HFFc6 (cell line): ENCODE measurements around the gene MTA1. TPM values are rescaled to one million over a fixed set of nuclear protein-coding genes. Genes with fewer than 3 reads are reported as not detected.
A peak's percentile ranks its signal among the peaks of the same experiment; 100 is the strongest.

Source experiments
- DNase-seq: peaks from one replicate; pipeline ENCODE4 v3.0.0-alpha.2; 2018
- H3K27ac Mint-ChIP-seq: 2 replicates; pipeline ENCODE4 v1.8.0; 2020; ENCODE audit warnings: mild to moderate bottlenecking, mixed read lengths
- H3K27me3 Mint-ChIP-seq: 2 replicates; pipeline ENCODE4 v1.8.0; 2021; ENCODE audit warnings: mild to moderate bottlenecking, moderate library complexity, mixed read lengths; ENCODE audit not compliant: insufficient read depth
- H3K36me3 Mint-ChIP-seq: 2 replicates; pipeline ENCODE4 v1.8.0; 2021; ENCODE audit warnings: low read depth, mixed read lengths
- H3K4me1 Mint-ChIP-seq: 2 replicates; pipeline ENCODE4 v1.8.0; 2020; ENCODE audit warnings: low read depth, mixed read lengths
- H3K4me3 Mint-ChIP-seq: 2 replicates; pipeline ENCODE4 v1.8.0; 2020; ENCODE audit warnings: mild to moderate bottlenecking, moderate library complexity, mixed read lengths
- H3K9me3 Mint-ChIP-seq: 2 replicates; pipeline ENCODE4 v1.8.0; 2020; ENCODE audit warnings: mild to moderate bottlenecking, mixed read lengths
- total RNA-seq, 6 experiments: library from RNA; stranded (reverse); fragmentation: NEBNext Ultra II Directional; extraction: Animal tissue kit (Norgen Biotek cat#: 25700); gene quantifications; 2 replicates in 1 of 6; 3 replicates in 5 of 6; pipeline ENCODE4 v1.2.3, GENCODE V29; 2021
- TF ChIP-seq, protein P1 (sequence below): fragments of 200-600 bp; sonication (generic); IDR thresholded peaks from 2 replicates; pipeline ENCODE4 v1.5.0; 2021; ENCODE audit warnings: antibody characterized with exemption, mild to moderate bottlenecking

The MTA1 gene
- total RNA-seq, 6 experiments from 2014 or later = 67.5 to 71.3 (median 69.2) TPM

DNA sequence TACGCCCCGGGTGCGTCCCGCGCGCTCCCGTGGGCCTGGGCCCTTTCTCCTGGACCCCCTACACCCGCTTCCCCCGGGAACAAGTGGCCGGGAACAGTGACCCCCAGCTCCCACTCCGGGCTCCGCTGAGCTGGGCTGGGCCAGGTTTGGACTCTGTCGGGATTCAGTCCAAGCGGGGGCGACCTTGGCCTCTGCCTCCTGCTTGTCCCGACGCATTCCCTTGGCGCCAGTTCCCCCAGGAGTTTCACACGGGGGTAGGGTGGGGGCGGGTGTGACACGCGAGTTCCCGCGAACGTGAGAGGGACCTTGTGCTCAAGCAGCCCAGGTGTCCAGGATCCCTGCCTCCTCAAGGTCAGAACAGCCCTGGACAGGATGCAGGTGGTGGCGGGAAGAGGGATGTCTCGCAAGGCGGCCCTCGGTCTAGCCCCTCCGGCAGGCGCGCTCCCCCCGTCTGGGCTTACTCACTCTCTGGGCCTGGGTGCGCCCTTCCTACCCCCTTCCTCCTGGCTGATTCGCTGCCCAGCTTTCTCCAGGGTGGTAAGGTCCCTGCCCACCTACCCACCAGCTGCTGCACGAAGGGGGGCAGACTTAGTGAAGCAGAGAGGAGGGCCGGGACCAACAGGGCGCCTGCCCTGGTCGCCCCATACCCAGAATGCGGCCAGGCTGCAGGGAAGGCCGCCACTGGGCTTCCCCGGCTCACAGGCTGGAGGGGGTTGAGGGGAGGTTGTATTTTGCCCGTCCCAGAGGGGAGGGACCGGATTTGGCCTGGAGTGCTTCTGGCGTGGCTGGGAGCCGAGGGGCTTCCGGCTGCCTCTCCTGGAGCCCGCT is 55.9 kb downstream of the MTA1 start:
- Mint-ChIP-seq H3K36me3 (no peaks in the 10 kb centered on the region), H3K27ac (no peak overlapping the region; the same call in 1 of the 2 replicates)

DNA sequence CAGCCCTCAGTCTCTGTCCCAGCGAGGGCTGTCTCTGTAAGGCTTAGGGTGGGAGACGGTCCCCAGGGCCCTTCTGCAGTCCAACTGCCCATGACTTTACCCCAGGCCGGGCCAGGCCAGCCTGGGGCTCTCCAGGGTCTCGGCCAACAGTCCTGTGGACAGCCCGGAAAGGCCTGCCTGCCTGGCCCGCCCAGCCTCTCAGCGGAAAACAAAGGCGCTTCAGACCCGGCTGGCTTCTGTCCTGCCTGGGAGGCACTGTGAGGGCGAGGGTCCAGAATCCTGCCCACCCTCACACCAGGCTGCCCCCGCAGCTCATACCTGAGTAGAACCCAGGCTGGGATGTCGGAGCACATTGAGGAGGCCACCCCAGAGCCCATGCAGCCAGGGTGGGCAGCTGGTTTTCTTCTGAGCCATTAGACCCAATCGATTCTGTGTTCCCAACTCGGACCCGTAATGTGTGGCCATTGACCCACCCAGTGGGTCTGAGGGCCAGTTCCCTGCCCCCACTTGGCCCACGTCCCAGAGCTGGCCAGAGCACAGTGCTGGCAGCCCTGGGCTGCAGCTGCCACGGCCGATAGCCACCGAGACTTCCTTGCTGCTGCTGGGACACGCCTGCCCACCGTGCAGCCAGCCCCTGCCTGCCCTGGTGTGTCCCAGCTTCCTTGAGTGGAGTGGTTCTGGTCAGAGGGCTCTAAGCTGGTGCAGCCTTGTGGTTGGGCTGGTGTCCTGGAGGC is 56.6 kb downstream of the MTA1 start:
- H3K36me3 Mint-ChIP-seq = no peaks in the 10 kb centered on the region
- TF ChIP-seq, protein P1, sequence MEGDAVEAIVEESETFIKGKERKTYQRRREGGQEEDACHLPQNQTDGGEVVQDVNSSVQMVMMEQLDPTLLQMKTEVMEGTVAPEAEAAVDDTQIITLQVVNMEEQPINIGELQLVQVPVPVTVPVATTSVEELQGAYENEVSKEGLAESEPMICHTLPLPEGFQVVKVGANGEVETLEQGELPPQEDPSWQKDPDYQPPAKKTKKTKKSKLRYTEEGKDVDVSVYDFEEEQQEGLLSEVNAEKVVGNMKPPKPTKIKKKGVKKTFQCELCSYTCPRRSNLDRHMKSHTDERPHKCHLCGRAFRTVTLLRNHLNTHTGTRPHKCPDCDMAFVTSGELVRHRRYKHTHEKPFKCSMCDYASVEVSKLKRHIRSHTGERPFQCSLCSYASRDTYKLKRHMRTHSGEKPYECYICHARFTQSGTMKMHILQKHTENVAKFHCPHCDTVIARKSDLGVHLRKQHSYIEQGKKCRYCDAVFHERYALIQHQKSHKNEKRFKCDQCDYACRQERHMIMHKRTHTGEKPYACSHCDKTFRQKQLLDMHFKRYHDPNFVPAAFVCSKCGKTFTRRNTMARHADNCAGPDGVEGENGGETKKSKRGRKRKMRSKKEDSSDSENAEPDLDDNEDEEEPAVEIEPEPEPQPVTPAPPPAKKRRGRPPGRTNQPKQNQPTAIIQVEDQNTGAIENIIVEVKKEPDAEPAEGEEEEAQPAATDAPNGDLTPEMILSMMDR = no peak
- peaks cover 6% of the 10 kb centered on the region for H3K4me1 Mint-ChIP-seq
- no peak for DNase-seq
- no peak overlapping the region; the same call in 1 of the 2 replicates for H3K27ac Mint-ChIP-seq
- peaks cover 4% of the 10 kb centered on the region; the same call in 1 of the 2 replicates for H3K9me3 Mint-ChIP-seq
- H3K4me3 Mint-ChIP-seq = no peak overlapping the region
- peaks cover 12% of the 10 kb centered on the region for H3K27me3 Mint-ChIP-seq

More for the DNA sequence above, 55.9 kb downstream of the MTA1 start:
- H3K9me3 Mint-ChIP-seq = peaks cover 4% of the 10 kb centered on the region; the same call in 1 of the 2 replicates
- peaks cover 8% of the 10 kb centered on the region for H3K27me3 Mint-ChIP-seq
- no peaks in the 10 kb centered on the region for H3K4me1 Mint-ChIP-seq
- peak overlapping the region; percentile 41 for H3K4me3 Mint-ChIP-seq
- DNase-seq = no peak
- TF ChIP-seq, protein P1 = no peak

DNA sequence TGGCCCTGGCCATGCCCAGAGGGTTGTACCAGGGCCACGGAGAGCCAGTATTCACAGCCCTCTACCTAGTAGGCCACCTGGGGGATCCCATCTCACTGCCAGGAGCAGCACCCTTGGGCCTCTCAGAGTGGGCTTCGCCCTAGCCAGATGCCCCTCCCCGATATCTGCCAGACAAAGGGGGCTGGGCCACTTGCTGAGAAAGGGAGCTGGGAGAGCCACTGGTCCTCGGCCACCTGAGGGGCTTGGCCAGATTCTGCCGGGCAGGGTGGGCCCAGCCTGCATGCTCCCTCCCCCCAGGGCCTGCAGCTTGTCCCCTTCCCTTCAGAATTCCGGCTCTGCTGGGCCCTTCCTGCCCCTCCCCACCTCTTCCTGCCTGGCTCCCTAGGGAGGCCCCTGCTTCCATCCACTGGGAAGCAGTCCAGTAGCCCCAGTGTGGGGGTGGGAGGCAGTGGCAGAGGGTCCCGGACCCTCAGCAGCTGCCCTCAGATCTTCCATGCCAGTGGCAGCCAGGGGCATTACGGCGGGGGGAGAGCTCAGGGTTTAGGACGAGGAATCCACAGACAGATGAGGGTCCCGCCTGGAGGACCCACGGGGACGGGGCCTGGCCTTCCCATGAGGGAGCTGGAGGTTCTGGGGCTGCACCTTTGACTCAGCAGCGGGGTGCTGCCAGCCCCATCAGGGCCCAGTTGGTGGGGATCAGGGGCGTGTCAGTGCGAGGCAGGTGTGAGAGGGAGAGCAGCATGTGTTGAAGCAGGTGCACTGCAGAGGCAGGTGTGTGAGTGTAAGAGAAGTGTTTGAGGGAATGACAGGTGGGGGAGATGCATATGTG is 57.4 kb downstream of the MTA1 start:
- no peak for DNase-seq
- Mint-ChIP-seq H3K4me1 (peaks cover 13% of the 10 kb centered on the region), H3K27ac (no peak overlapping the region; the same call in 1 of the 2 replicates), H3K9me3 (peaks cover 4% of the 10 kb centered on the region; the same call in 1 of the 2 replicates), H3K27me3 (peaks cover 15% of the 10 kb centered on the region), H3K4me3 (no peak overlapping the region), H3K36me3 (no peaks in the 10 kb centered on the region)
- TF ChIP-seq, protein P1 = no peak

DNA sequence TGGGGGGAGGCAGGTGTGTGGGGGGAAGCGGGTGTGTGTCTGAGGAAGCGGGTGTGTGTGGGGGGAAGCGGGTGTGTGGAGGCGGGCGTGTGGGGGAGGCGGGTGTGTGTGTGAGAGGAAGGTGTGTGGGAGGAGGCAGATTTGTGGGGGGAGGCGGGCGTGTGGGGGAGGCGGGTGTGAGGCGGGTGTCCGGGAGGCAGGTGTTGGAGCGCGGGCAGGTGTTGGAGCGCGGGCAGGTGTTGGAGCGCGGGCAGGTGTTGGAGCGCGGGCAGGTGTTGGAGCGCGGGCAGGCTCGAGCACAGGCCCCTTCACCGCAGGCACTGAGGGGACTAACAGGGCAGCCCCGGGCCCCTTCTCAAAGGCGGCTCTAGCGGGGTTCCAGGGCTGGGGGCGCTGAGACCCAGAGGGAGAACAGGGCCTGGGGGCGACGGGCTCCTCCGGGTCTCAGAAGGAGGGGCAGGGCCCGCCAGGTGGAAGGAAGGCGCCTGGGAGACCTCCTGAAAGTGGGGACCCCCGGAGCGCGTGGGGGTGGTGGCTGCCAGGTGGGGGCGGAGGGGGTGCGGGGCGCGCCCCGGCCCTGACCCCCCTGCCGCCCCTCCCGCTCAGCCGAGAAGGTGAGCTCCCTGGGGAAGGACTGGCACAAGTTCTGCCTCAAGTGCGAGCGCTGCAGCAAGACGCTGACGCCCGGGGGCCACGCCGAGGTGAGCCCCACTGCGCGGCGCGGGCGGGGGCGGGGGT is 58.2 kb downstream of the MTA1 start:
- TF ChIP-seq, protein P1 = no peak
- DNase-seq = no peak
- Mint-ChIP-seq H3K27me3 (peaks cover 16% of the 10 kb centered on the region), H3K27ac (no peak overlapping the region), H3K9me3 (peaks cover 4% of the 10 kb centered on the region; the same call in 1 of the 2 replicates), H3K36me3 (no peaks in the 10 kb centered on the region), H3K4me1 (peaks cover 18% of the 10 kb centered on the region), H3K4me3 (no peak overlapping the region)
